ENCODE measurements around the gene POM121L12.

DNA sequence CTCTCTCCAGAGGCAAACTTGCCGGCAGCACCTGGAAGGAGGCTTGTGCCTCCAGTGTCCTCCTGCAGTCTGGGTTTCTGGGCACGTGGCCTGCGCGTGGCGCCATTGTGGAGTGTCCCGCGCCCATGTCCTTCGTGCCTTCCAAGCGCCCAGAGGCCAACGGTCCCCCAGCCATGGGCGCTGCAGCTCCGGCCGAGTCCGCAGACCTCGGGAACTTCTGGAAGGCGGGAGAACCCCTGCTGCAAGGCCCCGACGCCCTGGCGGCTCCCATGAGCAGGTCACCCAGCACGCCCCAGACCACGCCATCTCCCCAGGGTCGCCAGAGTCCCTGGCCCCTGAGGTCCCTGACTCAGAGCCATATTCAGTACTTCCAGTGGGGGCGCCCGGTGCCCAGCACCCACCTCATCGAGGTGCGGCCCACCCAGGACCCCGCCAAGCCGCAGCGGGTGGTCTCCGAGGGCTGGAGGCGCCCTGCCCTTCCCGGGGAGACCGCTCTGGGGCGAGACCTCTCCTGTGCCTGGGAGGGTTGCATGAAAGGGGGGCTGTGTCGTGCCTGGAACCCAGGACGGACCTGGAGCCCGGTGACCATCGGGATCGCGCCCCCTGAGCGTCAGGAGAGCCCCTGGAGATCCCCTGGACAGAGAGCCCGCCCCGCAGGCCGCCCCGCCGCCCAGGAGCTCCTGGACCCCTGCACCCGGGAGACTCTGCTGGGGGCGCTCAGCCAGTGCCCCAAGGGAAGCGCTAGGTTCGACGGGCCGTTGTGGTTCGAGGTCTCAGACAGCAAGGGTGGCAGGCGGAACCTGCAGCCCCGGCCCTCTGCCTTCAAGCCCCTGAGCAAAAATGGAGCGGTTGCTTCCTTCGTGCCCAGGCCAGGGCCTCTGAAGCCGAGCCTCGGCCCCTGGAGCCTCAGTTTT lies at the start of gene POM121L12:
- TF ChIP-seq POLR2A (IDR thresholded peaks at IDR 0.05) = no peak
- TF ChIP-seq, protein P1, sequence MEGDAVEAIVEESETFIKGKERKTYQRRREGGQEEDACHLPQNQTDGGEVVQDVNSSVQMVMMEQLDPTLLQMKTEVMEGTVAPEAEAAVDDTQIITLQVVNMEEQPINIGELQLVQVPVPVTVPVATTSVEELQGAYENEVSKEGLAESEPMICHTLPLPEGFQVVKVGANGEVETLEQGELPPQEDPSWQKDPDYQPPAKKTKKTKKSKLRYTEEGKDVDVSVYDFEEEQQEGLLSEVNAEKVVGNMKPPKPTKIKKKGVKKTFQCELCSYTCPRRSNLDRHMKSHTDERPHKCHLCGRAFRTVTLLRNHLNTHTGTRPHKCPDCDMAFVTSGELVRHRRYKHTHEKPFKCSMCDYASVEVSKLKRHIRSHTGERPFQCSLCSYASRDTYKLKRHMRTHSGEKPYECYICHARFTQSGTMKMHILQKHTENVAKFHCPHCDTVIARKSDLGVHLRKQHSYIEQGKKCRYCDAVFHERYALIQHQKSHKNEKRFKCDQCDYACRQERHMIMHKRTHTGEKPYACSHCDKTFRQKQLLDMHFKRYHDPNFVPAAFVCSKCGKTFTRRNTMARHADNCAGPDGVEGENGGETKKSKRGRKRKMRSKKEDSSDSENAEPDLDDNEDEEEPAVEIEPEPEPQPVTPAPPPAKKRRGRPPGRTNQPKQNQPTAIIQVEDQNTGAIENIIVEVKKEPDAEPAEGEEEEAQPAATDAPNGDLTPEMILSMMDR (IDR thresholded peaks at IDR 0.05) = no peak
- TF ChIP-seq EP300 (IDR thresholded peaks at IDR 0.05) = no peak
- TF ChIP-seq POLR2AphosphoS5 (IDR thresholded peaks at IDR 0.05) = no peak

Data from sigmoid colon (tissue), 4 donors.